H1 (cell line): Measurements from ENCODE around the gene SARNP.
"Not testable (repeated sequence)": the region's sequence is repeated elsewhere in the genome, so short reads cannot be mapped to it uniquely, and the experiment has no call there.

ENCODE experiments used
- JUND ChIP-seq: IDR thresholded peaks from 2 replicates; pipeline ENCODE4 v1.6.1; 2011; ENCODE audit warnings: mild to moderate bottlenecking, improper control_type of control experiment, low read length
- POLR2A ChIP-seq, 2 experiments: IDR thresholded peaks; 1 replicate in 1 of 2; 2 replicates in 1 of 2; pipeline ENCODE4 v1.6.1; 2011; ENCODE audit warnings: low read depth in 2 of 2, low read length in 2 of 2, mild to moderate bottlenecking in 2 of 2; ENCODE audit errors: control extremely low read depth in 1 of 2
- POU5F1 ChIP-seq: IDR thresholded peaks from 2 replicates; pipeline ENCODE4 v1.6.1; 2011; ENCODE audit warnings: low read depth, mild to moderate bottlenecking, low read length, moderate library complexity
- TF ChIP-seq, protein P1 (sequence below), 3 experiments: IDR thresholded peaks; 1 replicate in 2 of 3; 2 replicates in 1 of 3; pipeline versions ENCODE4 v1.5.1 to v1.6.1; 2011; ENCODE audit warnings: low read length in 3 of 3, mild to moderate bottlenecking in 3 of 3, inconsistent platforms in 2 of 3, low read depth in 1 of 3, moderate library complexity in 1 of 3; ENCODE audit not compliant: insufficient read depth in 1 of 3; ENCODE audit errors: control extremely low read depth in 1 of 3

DNA sequence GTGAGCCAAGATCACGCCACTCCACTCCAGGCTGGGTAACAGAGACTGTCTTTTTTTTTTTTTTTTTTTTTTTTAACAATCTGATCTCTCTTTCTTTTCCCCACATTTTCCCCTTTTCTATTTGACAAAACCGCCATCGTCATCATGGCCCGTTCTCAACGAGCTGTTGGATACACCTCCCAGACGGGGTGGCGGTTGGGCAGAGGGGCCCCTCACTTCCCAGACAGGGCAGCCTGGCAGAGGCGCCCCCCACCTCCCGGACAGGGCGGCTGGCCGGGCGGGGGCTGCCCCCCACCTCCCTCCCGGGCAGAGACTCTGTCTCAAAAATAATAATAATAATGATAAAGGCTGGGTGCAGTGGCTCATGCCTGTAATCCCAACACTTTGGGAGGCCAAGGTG, 45.4 kb upstream of the SARNP start:
- TF ChIP-seq POLR2A (IDR thresholded peaks at IDR 0.05; ENCODE audit: control extremely low read depth in 1 of 2, low read depth in 2 of 2, low read length in 2 of 2); POU5F1; JUND: not testable (repeated sequence)
- TF ChIP-seq, protein P1, sequence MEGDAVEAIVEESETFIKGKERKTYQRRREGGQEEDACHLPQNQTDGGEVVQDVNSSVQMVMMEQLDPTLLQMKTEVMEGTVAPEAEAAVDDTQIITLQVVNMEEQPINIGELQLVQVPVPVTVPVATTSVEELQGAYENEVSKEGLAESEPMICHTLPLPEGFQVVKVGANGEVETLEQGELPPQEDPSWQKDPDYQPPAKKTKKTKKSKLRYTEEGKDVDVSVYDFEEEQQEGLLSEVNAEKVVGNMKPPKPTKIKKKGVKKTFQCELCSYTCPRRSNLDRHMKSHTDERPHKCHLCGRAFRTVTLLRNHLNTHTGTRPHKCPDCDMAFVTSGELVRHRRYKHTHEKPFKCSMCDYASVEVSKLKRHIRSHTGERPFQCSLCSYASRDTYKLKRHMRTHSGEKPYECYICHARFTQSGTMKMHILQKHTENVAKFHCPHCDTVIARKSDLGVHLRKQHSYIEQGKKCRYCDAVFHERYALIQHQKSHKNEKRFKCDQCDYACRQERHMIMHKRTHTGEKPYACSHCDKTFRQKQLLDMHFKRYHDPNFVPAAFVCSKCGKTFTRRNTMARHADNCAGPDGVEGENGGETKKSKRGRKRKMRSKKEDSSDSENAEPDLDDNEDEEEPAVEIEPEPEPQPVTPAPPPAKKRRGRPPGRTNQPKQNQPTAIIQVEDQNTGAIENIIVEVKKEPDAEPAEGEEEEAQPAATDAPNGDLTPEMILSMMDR (IDR thresholded peaks at IDR 0.05; ENCODE audit: control extremely low read depth in 1 of 3, insufficient read depth in 1 of 3, low read depth in 1 of 3, low read length in 3 of 3): not testable (repeated sequence)
